SH-SY5Y (cell line): ENCODE data around the gene ATP6V1C2.

Source experiments
- GATA2 ChIP-seq: IDR thresholded peaks from 2 replicates; pipeline ENCODE4 v1.6.1; 2011; ENCODE audit warnings: mild to moderate bottlenecking, low read depth, low read length
- GATA3 ChIP-seq: IDR thresholded peaks from 2 replicates; pipeline ENCODE4 v1.6.1; 2011; ENCODE audit warnings: low read depth, mild to moderate bottlenecking, low read length, moderate library complexity

- no peak for TF ChIP-seq GATA2
- no peak for TF ChIP-seq GATA3
These were observed 92.7 kb downstream of the ATP6V1C2 start for GRCh38 chr2:10814142-10814541.
